Cardiac muscle cell (in vitro differentiated cells and primary cell): ENCODE measurements around the gene AMH. TPM values are rescaled to one million over a fixed set of nuclear protein-coding genes. Genes with fewer than 3 reads are reported as not detected.

Experiments
- DNase-seq, 2 donors: peaks; one replicate each; pipeline versions ENCODE4 v3.0.0 to v3.0.0-alpha.2; 2010 to 2017; ENCODE audit warnings: low read depth in 1 of 2, low spot score in 1 of 2
- H3K27ac ChIP-seq: fragments of 200-600 bp; sonication (generic); 2 replicates; pipeline ENCODE4 v1.5.1; 2016
- H3K27me3 ChIP-seq: fragments of 200-600 bp; sonication (generic); 2 replicates; pipeline ENCODE4 v1.6.0; 2016; ENCODE audit warnings: control low read depth
- H3K36me3 ChIP-seq: fragments of 200-600 bp; sonication (generic); 2 replicates; pipeline ENCODE4 v1.5.1; 2016; ENCODE audit warnings: control low read depth
- H3K4me1 ChIP-seq: fragments of 200-600 bp; sonication (generic); 2 replicates; pipeline ENCODE4 v1.8.1; 2017; ENCODE audit warnings: low read depth, mild to moderate bottlenecking, mixed run types
- H3K4me3 ChIP-seq: fragments of 200-600 bp; sonication (generic); 2 replicates; pipeline ENCODE4 v1.5.1; 2016; ENCODE audit warnings: mild to moderate bottlenecking
- H3K9me3 ChIP-seq: fragments of 200-600 bp; sonication (generic); 2 replicates; pipeline ENCODE4 v1.5.1; 2017; ENCODE audit warnings: low read depth, mild to moderate bottlenecking, control low read depth
- CTCF ChIP-seq: IDR thresholded peaks from 2 replicates; pipeline ENCODE4 v1.5.1; 2012; ENCODE audit warnings: low read depth, mild to moderate bottlenecking, low read length
- polyA plus RNA-seq: library from polyadenylated mRNA; unstranded; fragments of >200 nt; fragmentation: Nextera tagmentation; extraction: Ambion mirVana; gene quantifications from 2 replicates; pipeline ENCODE4 v1.2.1, GENCODE V29; 2016
- total RNA-seq: library from RNA; depleted of rRNA; stranded (reverse); fragments of >200 nt; gene quantifications from 2 replicates; pipeline ENCODE4 v1.2.3, GENCODE V29; 2016

The AMH gene
- total and polyA plus RNA-seq, 2 experiments from 2014 or later = 24.1 to 71.4 TPM

- no peaks in the 10 kb centered on the region for H3K27me3 ChIP-seq
- H3K27ac ChIP-seq = no peak overlapping the region
- no peaks in the 10 kb centered on the region for H3K9me3 ChIP-seq
- peak; percentile 60 for TF ChIP-seq CTCF
- H3K4me3 ChIP-seq = no peak overlapping the region
- DNase-seq = peak; percentile 77
- peaks cover 6% of the 10 kb centered on the region for H3K4me1 ChIP-seq
- peaks cover 7% of the 10 kb centered on the region for H3K36me3 ChIP-seq
These were observed 25.9 kb downstream of the AMH start for GRCh38 chr19:2274931-2275535.

GRCh38 chr19:2275588-2276428 lies 26.7 kb downstream of the AMH start:
- no peak for TF ChIP-seq CTCF
- H3K27me3 ChIP-seq = no peaks in the 10 kb centered on the region
- H3K27ac ChIP-seq = no peak overlapping the region
- peaks cover 7% of the 10 kb centered on the region for H3K36me3 ChIP-seq
- no peak overlapping the region for H3K4me3 ChIP-seq
- H3K9me3 ChIP-seq = no peaks in the 10 kb centered on the region
- peaks cover 6% of the 10 kb centered on the region for H3K4me1 ChIP-seq
- DNase-seq = no peak

- H3K27me3 ChIP-seq = no peaks in the 10 kb centered on the region
- H3K36me3 ChIP-seq = peaks cover 7% of the 10 kb centered on the region
- H3K4me1 ChIP-seq = peaks cover 6% of the 10 kb centered on the region
- H3K4me3 ChIP-seq = no peak overlapping the region
- H3K27ac ChIP-seq = no peak overlapping the region
- no peak for DNase-seq
- no peak for TF ChIP-seq CTCF
- no peaks in the 10 kb centered on the region for H3K9me3 ChIP-seq
These were observed 27.4 kb downstream of the AMH start for GRCh38 chr19:2276429-2276986.

- TF ChIP-seq CTCF = no peak
- Histone ChIP-seq H3K9me3 (no peaks in the 10 kb centered on the region), H3K27ac (no peak overlapping the region), H3K4me3 (no peak overlapping the region), H3K4me1 (peaks cover 6% of the 10 kb centered on the region), H3K27me3 (peaks cover 6% of the 10 kb centered on the region), H3K36me3 (peaks cover 6% of the 10 kb centered on the region)
- DNase-seq = no peak
These were observed 28.0 kb downstream of the AMH start for GRCh38 chr19:2277138-2277537.

GRCh38 chr19:2278459-2279158 lies 29.5 kb downstream of the AMH start:
- Histone ChIP-seq H3K9me3 (no peaks in the 10 kb centered on the region), H3K4me1 (no peaks in the 10 kb centered on the region), H3K27me3 (peaks cover 19% of the 10 kb centered on the region), H3K27ac (no peak overlapping the region), H3K4me3 (no peak overlapping the region), H3K36me3 (no peaks in the 10 kb centered on the region)
- TF ChIP-seq CTCF = no peak
- no peak for DNase-seq
